A673 (cell line): ENCODE data around the gene ACP2. TPM values are rescaled to one million over a fixed set of nuclear protein-coding genes. Genes with fewer than 3 reads are reported as not detected.

Experiments used
- BruUV-seq: library from RNA; stranded (reverse); fragments of 400-500 nt; replicated peaks from 2 replicates; lab custom pipeline; 2021; lab: Mats Ljungman, UMichigan
- CTCF ChIA-PET: fragments of 300-600 bp; sonication (Branson Sonifier 250); formaldehyde crosslinking; loops from one replicate; lab custom pipeline; 2022; ENCODE audit warnings: antibody characterized with exemption; lab: Charles Lee
- POLR2A ChIA-PET: fragments of 300-600 bp; sonication (Branson Sonifier 250); formaldehyde crosslinking; loops from one replicate; lab custom pipeline; 2022; ENCODE audit warnings: antibody characterized with exemption; ENCODE audit not compliant: low non-redundant PET; lab: Charles Lee
- DNase-seq: peaks from one replicate; pipeline ENCODE4 v3.0.0-alpha.2; 2015; ENCODE audit warnings: low spot score
- H3K27ac ChIP-seq: fragments of 200-600 bp; sonication (generic); 2 replicates; pipeline ENCODE4 v1.5.1; 2016; ENCODE audit warnings: mixed run types, low read depth, mild to moderate bottlenecking, mixed read lengths, antibody characterized with exemption, low read length; ENCODE audit not compliant: poor library complexity, severe bottlenecking
- H3K27me3 ChIP-seq: fragments of 200-600 bp; sonication (generic); replicated peaks from 2 replicates; pipeline ENCODE4 v1.6.1; 2017; ENCODE audit warnings: mixed run types, low read depth, mild to moderate bottlenecking, mixed read lengths, antibody characterized with exemption, low read length; ENCODE audit not compliant: insufficient read depth, poor library complexity
- H3K36me3 ChIP-seq: fragments of 200-600 bp; sonication (generic); 2 replicates; pipeline ENCODE4 v1.6.1; 2016; ENCODE audit warnings: mixed run types, mild to moderate bottlenecking, mixed read lengths, antibody characterized with exemption, low read length; ENCODE audit not compliant: insufficient read depth, poor library complexity, severe bottlenecking
- H3K4me1 ChIP-seq: fragments of 200-600 bp; sonication (generic); 2 replicates; pipeline ENCODE4 v1.6.1; 2017; ENCODE audit warnings: mixed run types, mild to moderate bottlenecking, mixed read lengths, antibody characterized with exemption, low read length; ENCODE audit not compliant: insufficient read depth, poor library complexity, severe bottlenecking
- H3K4me3 ChIP-seq: fragments of 200-600 bp; sonication (generic); 2 replicates; pipeline ENCODE4 v1.5.1; 2016; ENCODE audit warnings: low read depth, mixed run types, mild to moderate bottlenecking, mixed read lengths, low read length; ENCODE audit not compliant: poor library complexity, severe bottlenecking
- H3K9me3 ChIP-seq: fragments of 200-600 bp; sonication (generic); 2 replicates; pipeline ENCODE4 v1.6.1; 2016; ENCODE audit warnings: mixed run types, low read depth, mild to moderate bottlenecking, mixed read lengths, antibody characterized with exemption, low read length; ENCODE audit not compliant: poor library complexity, severe bottlenecking
- EZH2 ChIP-seq: fragments of 200-600 bp; sonication (generic); IDR thresholded peaks from 2 replicates; pipeline ENCODE4 v1.6.1; 2017; ENCODE audit warnings: borderline replicate concordance, low read depth, mild to moderate bottlenecking, mixed read lengths, antibody characterized with exemption, low read length; ENCODE audit not compliant: poor library complexity, severe bottlenecking
- intact Hi-C: fragments of 100-400 bp; cut with micrococcal nuclease; formaldehyde crosslinking; loops from one replicate; pipeline ENCODE4 v1.10.0; 2022; ENCODE audit not compliant: unreplicated experiment
- total RNA-seq: library from RNA; stranded (reverse); gene quantifications from 2 replicates; pipeline ENCODE4 v1.2.3, GENCODE V29; 2021
- TF ChIP-seq, protein P1 (sequence below): fragments of 300-800, 200-600 bp; sonication (generic); conservative IDR thresholded peaks from 2 replicates; pipeline ENCODE4 v1.5.1; 2017; ENCODE audit warnings: low read depth, mild to moderate bottlenecking, antibody characterized with exemption, low read length, moderate library complexity, mixed read lengths

The ACP2 gene
- total RNA-seq, 1 experiment from 2014 or later, result 63.3 TPM

DNA sequence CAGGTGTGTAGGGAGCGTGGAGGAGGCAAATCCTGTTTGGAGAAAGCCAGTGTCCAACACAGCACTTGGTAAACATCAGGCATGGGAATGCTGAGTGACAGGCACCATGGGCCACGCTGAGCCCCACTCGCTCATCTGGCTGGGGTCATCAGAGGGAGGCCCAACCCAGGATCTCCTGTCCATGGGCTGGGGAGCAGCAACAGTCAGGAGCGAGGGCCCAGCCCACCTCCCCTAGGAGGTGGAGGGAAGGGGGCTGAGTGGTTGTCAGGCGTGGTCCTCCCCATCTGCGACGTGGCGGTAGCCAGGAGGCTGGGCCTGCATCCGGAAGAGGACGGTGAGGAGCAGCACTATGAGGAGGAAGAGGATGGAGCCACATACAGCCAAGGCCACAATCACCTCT is 8.8 kb downstream of the ACP2 start:
- ChIA-PET CTCF (interaction anchor here (0.7 kb wide), 1 partner anchor 26 kb away, joined by 3 read pairs; no protein-coding TSS in a partner anchor), POLR2A (no interaction called here)
- Histone ChIP-seq H3K4me3 (no peak overlapping the region), H3K27ac (no peak overlapping the region), H3K9me3 (no peaks in the 10 kb centered on the region), H3K36me3 (peaks cover 74% of the 10 kb centered on the region), H3K27me3 (no peaks in the 10 kb centered on the region), H3K4me1 (peaks cover 14% of the 10 kb centered on the region)
- DNase-seq, result no peak
- intact Hi-C loops, result no loop called here
- no TSS peak for BruUV-seq
- TF ChIP-seq EZH2, result no peak
- TF ChIP-seq, protein P1, sequence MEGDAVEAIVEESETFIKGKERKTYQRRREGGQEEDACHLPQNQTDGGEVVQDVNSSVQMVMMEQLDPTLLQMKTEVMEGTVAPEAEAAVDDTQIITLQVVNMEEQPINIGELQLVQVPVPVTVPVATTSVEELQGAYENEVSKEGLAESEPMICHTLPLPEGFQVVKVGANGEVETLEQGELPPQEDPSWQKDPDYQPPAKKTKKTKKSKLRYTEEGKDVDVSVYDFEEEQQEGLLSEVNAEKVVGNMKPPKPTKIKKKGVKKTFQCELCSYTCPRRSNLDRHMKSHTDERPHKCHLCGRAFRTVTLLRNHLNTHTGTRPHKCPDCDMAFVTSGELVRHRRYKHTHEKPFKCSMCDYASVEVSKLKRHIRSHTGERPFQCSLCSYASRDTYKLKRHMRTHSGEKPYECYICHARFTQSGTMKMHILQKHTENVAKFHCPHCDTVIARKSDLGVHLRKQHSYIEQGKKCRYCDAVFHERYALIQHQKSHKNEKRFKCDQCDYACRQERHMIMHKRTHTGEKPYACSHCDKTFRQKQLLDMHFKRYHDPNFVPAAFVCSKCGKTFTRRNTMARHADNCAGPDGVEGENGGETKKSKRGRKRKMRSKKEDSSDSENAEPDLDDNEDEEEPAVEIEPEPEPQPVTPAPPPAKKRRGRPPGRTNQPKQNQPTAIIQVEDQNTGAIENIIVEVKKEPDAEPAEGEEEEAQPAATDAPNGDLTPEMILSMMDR, result no peak

DNA sequence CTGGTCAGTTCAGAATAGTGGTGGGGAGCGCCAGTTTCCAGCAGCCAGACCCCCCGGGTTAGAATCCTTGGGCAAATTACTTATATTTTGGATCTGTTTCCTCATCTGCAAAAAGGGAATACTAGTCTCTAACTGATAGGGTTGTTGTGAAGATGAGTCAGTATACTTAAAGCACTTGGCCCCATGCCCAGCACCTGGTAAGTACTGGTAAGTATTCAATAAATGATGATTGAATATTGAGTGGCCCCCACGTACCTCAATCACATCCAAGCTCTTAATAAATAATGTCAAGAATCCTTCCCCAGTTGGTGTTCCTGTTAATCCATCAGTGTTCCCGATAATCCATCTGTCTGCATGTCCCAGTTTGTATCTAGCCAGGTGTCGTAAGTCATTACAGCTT is 12.1 kb downstream of the ACP2 start:
- H3K36me3 ChIP-seq, result peaks cover 48% of the 10 kb centered on the region
- ChIA-PET POLR2A (interaction anchor here (0.6 to 0.7 kb wide), 4 partner anchors 20 to 345 kb away, joined by 3 to 10 read pairs (median 6); no protein-coding TSS in a partner anchor), CTCF (interaction anchor here (0.6 to 0.9 kb wide), 2 partner anchors 12 to 160 kb away, joined by 5 to 6 read pairs; partner anchors contain the start of gene ACP2)
- no peaks in the 10 kb centered on the region for H3K9me3 ChIP-seq
- intact Hi-C loops, result no loop called here
- TSS peak; percentile 19 for BruUV-seq
- peak; percentile 84 for DNase-seq
- peaks cover 14% of the 10 kb centered on the region for H3K4me1 ChIP-seq
- no peak overlapping the region for H3K4me3 ChIP-seq
- H3K27ac ChIP-seq, result peak overlapping the region; percentile 47
- no peaks in the 10 kb centered on the region for H3K27me3 ChIP-seq
- no peak for TF ChIP-seq EZH2
- TF ChIP-seq, protein P1, result no peak

DNA sequence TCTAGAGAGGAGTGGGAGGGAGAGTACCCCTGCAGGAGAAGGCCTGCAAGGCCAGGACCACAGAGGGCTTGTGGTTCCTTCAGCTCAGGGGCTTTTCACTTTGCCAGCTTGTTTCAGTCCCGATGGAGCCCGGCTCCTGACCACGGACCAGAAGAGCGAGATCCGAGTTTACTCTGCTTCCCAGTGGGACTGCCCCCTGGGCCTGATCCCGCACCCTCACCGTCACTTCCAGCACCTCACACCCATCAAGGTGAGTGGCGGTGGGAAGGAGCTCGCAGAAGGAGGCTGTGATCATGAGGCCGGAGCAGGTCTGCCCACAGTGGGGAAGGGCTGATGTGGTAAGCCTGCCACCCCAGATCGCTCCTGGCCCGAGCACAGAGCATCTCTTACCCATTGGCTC is 13.5 kb downstream of the ACP2 start:
- Histone ChIP-seq H3K27me3 (no peaks in the 10 kb centered on the region), H3K4me1 (peaks cover 14% of the 10 kb centered on the region), H3K4me3 (no peak overlapping the region), H3K27ac (no peak overlapping the region), H3K36me3 (peaks cover 36% of the 10 kb centered on the region), H3K9me3 (no peaks in the 10 kb centered on the region)
- DNase-seq, result no peak
- no TSS peak for BruUV-seq
- no peak for TF ChIP-seq EZH2
- TF ChIP-seq, protein P1, result no peak
- ChIA-PET CTCF (interaction anchor here (0.6 to 1.9 kb wide), 3 partner anchors 25 to 120 kb away, joined by 3 to 8 read pairs (median 5); no protein-coding TSS in a partner anchor), POLR2A (no interaction called here)
- intact Hi-C loops, result no loop called here
